ENCODE data around the gene WDR77.

The WDR77 gene

DNA sequence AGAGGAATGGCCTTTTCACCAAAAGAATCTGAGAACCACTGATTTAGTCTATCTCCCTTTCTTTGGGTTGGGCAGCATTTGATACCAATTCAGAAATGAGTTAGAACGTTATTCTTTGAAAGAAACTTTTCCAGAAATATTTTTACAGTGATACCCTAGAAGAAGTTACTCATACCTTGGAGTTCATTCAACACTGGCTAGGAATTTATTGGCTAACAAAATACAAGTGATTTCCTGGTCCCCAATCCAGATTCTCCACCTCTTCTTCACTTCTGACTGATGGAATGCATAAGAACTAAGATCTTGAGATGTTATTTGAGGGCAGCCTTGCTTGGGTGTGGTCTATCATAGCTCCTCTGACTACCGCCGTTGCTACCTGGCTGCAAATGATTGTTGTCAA is 34.1 kb upstream of the WDR77 start:
- WGBS, result 79% methylated on average over 3 of the region's 3 CpGs
- Histone ChIP-seq H3K9ac (ENCODE audit: low read depth, low read length) (no peak overlapping the region), H3K4me1 (ENCODE audit: insufficient read depth, low read length) (no peaks in the 10 kb centered on the region), H3K9me3 (ENCODE audit: insufficient read depth, low read depth, low read length) (no peaks in the 10 kb centered on the region), H3K27ac (ENCODE audit: low read depth, low read length) (no peak overlapping the region), H3K36me3 (ENCODE audit: insufficient read depth, low read length) (no peaks in the 10 kb centered on the region), H3K4me3 (ENCODE audit: low read length) (no peak overlapping the region), H3K27me3 (ENCODE audit: insufficient read depth, low read length) (no peaks in the 10 kb centered on the region)

DNA sequence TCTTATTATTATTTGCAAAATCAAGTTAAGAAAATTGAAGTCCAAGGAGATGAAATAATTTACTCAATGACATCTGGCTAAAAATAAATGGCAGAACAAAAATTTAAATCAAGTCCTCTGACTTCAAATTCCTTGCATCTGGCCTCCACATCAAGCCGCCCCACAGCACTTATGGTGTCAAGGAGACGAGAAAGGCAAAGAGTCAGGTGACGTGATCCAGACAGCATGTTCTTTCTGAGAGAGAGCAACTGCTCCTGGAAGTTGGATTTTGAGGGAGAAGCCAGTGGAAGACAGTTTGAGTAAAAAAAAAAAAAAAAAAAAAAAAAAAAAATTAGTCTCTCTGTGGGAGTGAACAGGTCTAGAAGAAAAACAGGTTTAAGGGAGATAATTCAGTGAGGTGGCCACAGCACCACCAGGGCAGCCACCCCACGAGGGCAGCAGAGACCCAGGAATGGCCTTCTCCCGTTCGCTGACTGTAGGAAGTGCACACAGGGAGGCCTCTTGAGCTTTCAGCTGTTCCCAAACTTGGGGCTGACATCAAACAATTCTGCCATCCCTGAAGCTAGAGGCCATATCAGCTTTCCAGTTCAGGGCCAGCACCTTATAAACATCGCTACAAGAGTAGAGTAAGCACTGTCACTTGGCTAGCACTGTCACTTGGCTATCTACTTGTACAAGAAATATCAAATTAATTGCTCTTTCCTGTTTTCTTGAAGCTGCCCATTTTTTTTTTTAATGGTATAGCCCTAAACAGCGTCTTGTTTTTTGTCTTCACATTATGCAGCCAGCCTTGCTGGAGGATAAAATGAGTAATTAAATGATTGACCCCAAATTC is 32.5 kb upstream of the WDR77 start:
- Histone ChIP-seq H3K4me1 (ENCODE audit: insufficient read depth, low read length) (no peaks in the 10 kb centered on the region), H3K9me3 (ENCODE audit: insufficient read depth, low read depth, low read length) (no peaks in the 10 kb centered on the region), H3K36me3 (ENCODE audit: insufficient read depth, low read length) (no peaks in the 10 kb centered on the region), H3K27me3 (ENCODE audit: insufficient read depth, low read length) (no peaks in the 10 kb centered on the region), H3K27ac (ENCODE audit: low read depth, low read length) (no peak overlapping the region), H3K4me3 (ENCODE audit: low read length) (no peak overlapping the region), H3K9ac (ENCODE audit: low read depth, low read length) (no peak overlapping the region)
- WGBS, result 61% methylated on average over 8 of the region's 8 CpGs

DNA sequence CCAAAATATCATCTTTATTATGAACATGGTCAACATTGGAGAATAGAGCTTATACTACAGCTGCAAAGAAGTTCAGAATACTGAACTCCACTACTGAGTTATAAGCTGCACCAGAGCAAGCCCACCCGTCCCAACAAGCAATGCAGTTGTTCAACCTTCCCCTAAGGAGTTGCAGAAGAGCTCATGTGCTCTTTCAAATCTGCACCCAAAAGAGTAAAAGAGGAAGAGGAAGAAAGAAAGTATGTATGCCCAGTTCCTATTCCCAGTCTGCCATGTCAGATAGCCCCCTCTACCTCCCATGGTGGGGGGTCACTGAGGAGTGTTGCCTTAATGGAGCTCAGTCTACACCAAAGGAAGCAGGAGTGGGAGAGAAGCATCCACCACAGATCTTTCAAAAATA is 31.6 kb upstream of the WDR77 start:
- Histone ChIP-seq H3K9ac (ENCODE audit: low read depth, low read length) (no peak overlapping the region), H3K27me3 (ENCODE audit: insufficient read depth, low read length) (no peaks in the 10 kb centered on the region), H3K4me1 (ENCODE audit: insufficient read depth, low read length) (no peaks in the 10 kb centered on the region), H3K27ac (ENCODE audit: low read depth, low read length) (no peak overlapping the region), H3K36me3 (ENCODE audit: insufficient read depth, low read length) (no peaks in the 10 kb centered on the region), H3K9me3 (ENCODE audit: insufficient read depth, low read depth, low read length) (no peaks in the 10 kb centered on the region), H3K4me3 (ENCODE audit: low read length) (no peak overlapping the region)
- WGBS, result 58% methylated on average over 1 of the region's 1 CpG

- WGBS, result 80% methylated on average over 2 of the region's 2 CpGs
- H3K4me1 ChIP-seq (ENCODE audit: insufficient read depth, low read length), result no peaks in the 10 kb centered on the region
Observed at GRCh38 chr1:111476761-111477309, 27.8 kb upstream of the WDR77 start.

DNA sequence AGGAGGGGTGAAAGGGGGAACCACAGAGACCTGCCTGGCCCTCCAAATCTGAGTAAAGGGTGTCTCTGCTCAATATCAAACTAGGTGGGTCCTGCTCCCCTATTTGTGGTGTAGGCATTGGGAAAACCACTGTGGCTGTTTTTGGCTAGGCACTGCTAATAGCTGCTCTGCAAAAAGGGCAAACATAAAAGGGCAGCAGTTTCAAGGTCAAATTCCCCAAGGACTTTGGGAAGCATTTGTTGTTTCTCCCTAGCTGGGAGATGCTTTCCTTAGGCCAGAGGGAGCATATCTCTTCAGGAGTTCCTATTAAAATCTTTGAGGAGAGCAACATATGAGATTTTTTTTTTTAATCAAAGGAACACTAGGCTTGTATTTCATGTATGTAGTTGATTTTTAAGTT is 27.2 kb upstream of the WDR77 start:
- no peaks in the 10 kb centered on the region for H3K4me1 ChIP-seq (ENCODE audit: insufficient read depth, low read length)
- H3K9ac ChIP-seq (ENCODE audit: low read depth, low read length), result no peak overlapping the region
- H3K4me3 ChIP-seq (ENCODE audit: low read length), result no peak overlapping the region
- H3K36me3 ChIP-seq (ENCODE audit: insufficient read depth, low read length), result no peaks in the 10 kb centered on the region
- H3K27me3 ChIP-seq (ENCODE audit: insufficient read depth, low read length), result no peaks in the 10 kb centered on the region
- no peak overlapping the region for H3K27ac ChIP-seq (ENCODE audit: low read depth, low read length)
- no peaks in the 10 kb centered on the region for H3K9me3 ChIP-seq (ENCODE audit: insufficient read depth, low read depth, low read length)

More at GRCh38 chr1:111476761-111477309, 27.8 kb upstream of the WDR77 start:
- Histone ChIP-seq H3K9ac (ENCODE audit: low read depth, low read length) (no peak overlapping the region), H3K4me3 (ENCODE audit: low read length) (no peak overlapping the region), H3K27me3 (ENCODE audit: insufficient read depth, low read length) (no peaks in the 10 kb centered on the region), H3K36me3 (ENCODE audit: insufficient read depth, low read length) (no peaks in the 10 kb centered on the region), H3K9me3 (ENCODE audit: insufficient read depth, low read depth, low read length) (no peaks in the 10 kb centered on the region), H3K27ac (ENCODE audit: low read depth, low read length) (no peak overlapping the region)

- no peak overlapping the region for H3K4me3 ChIP-seq (ENCODE audit: low read length)
- no peaks in the 10 kb centered on the region for H3K4me1 ChIP-seq (ENCODE audit: insufficient read depth, low read length)
- no peaks in the 10 kb centered on the region for H3K36me3 ChIP-seq (ENCODE audit: insufficient read depth, low read length)
- 85% methylated on average over 5 of the region's 5 CpGs for WGBS
- no peak overlapping the region for H3K9ac ChIP-seq (ENCODE audit: low read depth, low read length)
- no peaks in the 10 kb centered on the region for H3K27me3 ChIP-seq (ENCODE audit: insufficient read depth, low read length)
- H3K27ac ChIP-seq (ENCODE audit: low read depth, low read length), result no peak overlapping the region
- no peaks in the 10 kb centered on the region for H3K9me3 ChIP-seq (ENCODE audit: insufficient read depth, low read depth, low read length)
Observed at GRCh38 chr1:111475701-111476100, 26.6 kb upstream of the WDR77 start.

DNA sequence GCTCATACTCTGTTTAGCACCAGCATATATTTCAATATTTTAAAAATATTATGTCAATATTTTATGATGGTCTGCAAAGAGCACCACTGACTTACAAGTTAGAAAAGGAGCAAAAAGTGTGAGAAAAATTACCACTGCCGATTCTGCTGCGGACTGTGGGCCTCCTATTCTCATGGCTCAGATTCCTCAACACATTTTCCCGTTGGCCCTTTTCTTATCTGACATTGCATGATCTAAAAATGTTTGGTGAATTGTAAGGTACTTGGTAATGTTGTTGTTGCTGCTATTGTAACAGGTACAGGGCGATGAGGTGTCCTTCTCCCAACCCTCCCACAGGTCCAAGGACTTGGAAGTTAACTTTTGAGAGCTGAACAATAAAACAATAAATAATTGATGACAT is 25.5 kb upstream of the WDR77 start:
- H3K4me3 ChIP-seq (ENCODE audit: low read length), result no peak overlapping the region
- H3K27ac ChIP-seq (ENCODE audit: low read depth, low read length), result no peak overlapping the region
- H3K9ac ChIP-seq (ENCODE audit: low read depth, low read length), result no peak overlapping the region
- H3K27me3 ChIP-seq (ENCODE audit: insufficient read depth, low read length), result no peaks in the 10 kb centered on the region
- no peaks in the 10 kb centered on the region for H3K4me1 ChIP-seq (ENCODE audit: insufficient read depth, low read length)
- peaks cover 5% of the 10 kb centered on the region; the same call in 1 of the 2 replicates for H3K36me3 ChIP-seq (ENCODE audit: insufficient read depth, low read length)
- no peaks in the 10 kb centered on the region for H3K9me3 ChIP-seq (ENCODE audit: insufficient read depth, low read depth, low read length)
- WGBS, result 92% methylated on average over 3 of the region's 4 CpGs

DNA sequence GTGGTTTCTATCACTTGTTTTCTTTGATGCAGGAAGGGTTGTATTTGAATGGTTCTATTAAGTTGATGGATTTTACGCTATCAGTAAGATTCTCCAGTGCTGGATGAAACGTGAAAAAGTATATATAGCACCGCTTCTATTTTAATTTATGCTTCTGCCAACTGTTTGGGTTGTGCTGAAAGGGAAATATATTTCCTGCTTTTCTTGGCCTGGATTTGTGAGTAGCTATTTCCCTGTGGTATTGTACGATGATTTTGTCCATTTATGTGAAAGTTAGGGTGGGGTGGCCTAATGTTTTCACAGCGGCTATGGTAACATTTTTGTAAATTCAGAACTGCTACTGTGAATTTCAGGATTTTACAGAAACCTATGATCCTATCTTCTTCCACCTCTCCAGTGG is 25.1 kb upstream of the WDR77 start:
- Histone ChIP-seq H3K27me3 (ENCODE audit: insufficient read depth, low read length) (no peaks in the 10 kb centered on the region), H3K36me3 (ENCODE audit: insufficient read depth, low read length) (peaks cover 7% of the 10 kb centered on the region; the same call in 1 of the 2 replicates), H3K4me1 (ENCODE audit: insufficient read depth, low read length) (no peaks in the 10 kb centered on the region), H3K9ac (ENCODE audit: low read depth, low read length) (no peak overlapping the region), H3K9me3 (ENCODE audit: insufficient read depth, low read depth, low read length) (no peaks in the 10 kb centered on the region), H3K4me3 (ENCODE audit: low read length) (no peak overlapping the region), H3K27ac (ENCODE audit: low read depth, low read length) (no peak overlapping the region)
- WGBS, result 95% methylated on average over 5 of the region's 5 CpGs

- no peaks in the 10 kb centered on the region for H3K9me3 ChIP-seq (ENCODE audit: insufficient read depth, low read depth, low read length)
- no peak overlapping the region for H3K4me3 ChIP-seq (ENCODE audit: low read length)
- H3K9ac ChIP-seq (ENCODE audit: low read depth, low read length), result no peak overlapping the region
- no peak overlapping the region for H3K27ac ChIP-seq (ENCODE audit: low read depth, low read length)
- WGBS, result 100% methylated on average over 2 of the region's 3 CpGs
- H3K36me3 ChIP-seq (ENCODE audit: insufficient read depth, low read length), result peaks cover 13% of the 10 kb centered on the region; the same call in 1 of the 2 replicates
- H3K27me3 ChIP-seq (ENCODE audit: insufficient read depth, low read length), result no peaks in the 10 kb centered on the region
- no peaks in the 10 kb centered on the region for H3K4me1 ChIP-seq (ENCODE audit: insufficient read depth, low read length)
Observed at GRCh38 chr1:111471538-111471937, 22.5 kb upstream of the WDR77 start.

DNA sequence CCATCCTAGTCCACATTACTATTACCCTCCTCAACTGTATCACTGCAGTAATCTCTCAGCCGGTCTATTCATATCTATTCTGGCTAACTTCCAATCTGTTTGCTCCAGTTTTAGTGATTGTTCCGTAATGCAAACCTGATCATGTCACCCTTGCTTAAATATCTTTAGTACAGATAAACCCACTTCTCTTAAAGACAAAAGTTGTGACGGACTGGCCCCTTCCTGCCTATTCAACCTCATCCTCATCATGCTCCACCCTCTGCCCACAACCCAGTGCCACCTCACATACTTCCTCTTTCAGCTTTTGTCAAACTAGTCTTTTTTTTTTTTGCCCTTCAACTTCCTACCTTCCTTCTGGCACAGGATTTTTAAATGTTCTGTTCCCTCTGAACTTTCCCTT is 22.0 kb upstream of the WDR77 start:
- no peak overlapping the region for H3K4me3 ChIP-seq (ENCODE audit: low read length)

DNA sequence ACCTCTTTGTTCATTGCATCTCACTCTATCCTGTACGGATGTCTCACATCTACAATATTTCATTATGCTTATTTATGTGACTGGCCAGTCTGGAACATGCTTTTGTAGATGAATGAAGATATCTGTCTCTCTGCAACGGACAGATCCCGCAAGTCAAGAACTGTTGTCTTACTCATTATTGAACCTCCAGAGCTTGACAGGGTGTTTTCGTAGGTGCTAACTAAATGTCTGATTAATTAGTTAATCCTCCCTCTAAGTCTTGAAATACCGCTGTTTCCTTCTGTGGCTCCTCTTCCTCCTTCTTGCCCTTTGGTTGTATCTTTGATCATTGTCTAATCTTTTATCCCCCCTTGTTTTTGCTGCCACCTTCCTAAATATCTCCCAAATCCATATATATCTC is 21.5 kb upstream of the WDR77 start:
- Histone ChIP-seq H3K4me3 (ENCODE audit: low read length) (no peak overlapping the region), H3K27ac (ENCODE audit: low read depth, low read length) (no peak overlapping the region), H3K36me3 (ENCODE audit: insufficient read depth, low read length) (peaks cover 13% of the 10 kb centered on the region; the same call in 1 of the 2 replicates), H3K9me3 (ENCODE audit: insufficient read depth, low read depth, low read length) (no peaks in the 10 kb centered on the region), H3K4me1 (ENCODE audit: insufficient read depth, low read length) (no peaks in the 10 kb centered on the region), H3K9ac (ENCODE audit: low read depth, low read length) (no peak overlapping the region), H3K27me3 (ENCODE audit: insufficient read depth, low read length) (no peaks in the 10 kb centered on the region)
- WGBS, result 97% methylated on average over 4 of the region's 5 CpGs

More for the DNA sequence above, 22.0 kb upstream of the WDR77 start:
- Histone ChIP-seq H3K9ac (ENCODE audit: low read depth, low read length) (no peak overlapping the region), H3K27me3 (ENCODE audit: insufficient read depth, low read length) (no peaks in the 10 kb centered on the region), H3K27ac (ENCODE audit: low read depth, low read length) (no peak overlapping the region), H3K9me3 (ENCODE audit: insufficient read depth, low read depth, low read length) (no peaks in the 10 kb centered on the region), H3K4me1 (ENCODE audit: insufficient read depth, low read length) (no peaks in the 10 kb centered on the region), H3K36me3 (ENCODE audit: insufficient read depth, low read length) (peaks cover 13% of the 10 kb centered on the region; the same call in 1 of the 2 replicates)
- WGBS, result 90% methylated on average over 3 of the region's 3 CpGs

All from HUES64 (cell line).